Breast epithelium (tissue), 4 donors: ENCODE measurements around the gene RAB3GAP1. TPM values are rescaled to one million over a fixed set of nuclear protein-coding genes. Genes with fewer than 3 reads are reported as not detected.

Experiments used
- DNase-seq, 2 donors: peaks; one replicate each; pipeline ENCODE4 v3.0.0-alpha.2; 2019; ENCODE audit warnings: low spot score in 2 of 2
- H3K27ac ChIP-seq, 2 donors: fragments of 200-600 bp; sonication (generic) in 1 of 2; one replicate each; pipeline ENCODE4 v1.5.1; 2016 to 2019; ENCODE audit warnings: mild to moderate bottlenecking in 1 of 2
- H3K27me3 ChIP-seq, 2 donors: fragments of 200-600 bp; sonication (generic) in 1 of 2; one replicate each; pipeline versions ENCODE4 v1.5.1 to v1.6.0; 2017 to 2019; ENCODE audit warnings: control low read depth in 1 of 2, mild to moderate bottlenecking in 1 of 2
- H3K36me3 ChIP-seq: fragments of 200-600 bp; one replicate; pipeline ENCODE4 v1.5.1; 2019
- H3K4me1 ChIP-seq, 2 donors: fragments of 200-600 bp; sonication (generic); one replicate each; pipeline ENCODE4 v1.5.1; 2016 to 2019; ENCODE audit warnings: control low read depth in 1 of 2
- H3K4me3 ChIP-seq, 3 donors: fragments of 200-600 bp; sonication (generic); 1 replicate in 2 of 3; 2 replicates in 1 of 3; pipeline ENCODE4 v1.5.1; 2016 to 2019; ENCODE audit warnings: mild to moderate bottlenecking in 3 of 3, moderate library complexity in 2 of 3
- H3K9me3 ChIP-seq, 2 donors: fragments of 200-600 bp; sonication (generic) in 1 of 2; one replicate each; pipeline ENCODE4 v1.5.1; 2016 to 2019; ENCODE audit warnings: control low read depth in 1 of 2
- CTCF ChIP-seq, 3 donors: fragments of 450-650 bp; IDR thresholded peaks; one replicate each; pipeline ENCODE4 v1.5.1; 2016 to 2017; ENCODE audit warnings: antibody characterized with exemption in 3 of 3, mild to moderate bottlenecking in 3 of 3, moderate library complexity in 3 of 3
- POLR2A ChIP-seq: fragments of 450-650 bp; IDR thresholded peaks from one replicate; pipeline ENCODE4 v1.6.1; 2016; ENCODE audit warnings: antibody characterized with exemption, mild to moderate bottlenecking, moderate library complexity
- POLR2AphosphoS5 ChIP-seq, 3 donors: sonication (generic); formaldehyde crosslinking; IDR thresholded peaks; one replicate each; pipeline ENCODE4 v1.6.1; 2017; ENCODE audit warnings: antibody characterized with exemption in 3 of 3
- intact Hi-C: fragments of 100-400 bp; cut with DNase I; formaldehyde crosslinking; loops from one replicate; pipeline ENCODE4 v1.15.1; 2023; ENCODE audit warnings: low total_unique reads
- total RNA-seq, 3 donors: library from RNA; depleted of rRNA; stranded (reverse); fragments of >200 nt; gene quantifications; one replicate each; pipeline ENCODE4 v1.1.0, GENCODE V29; 2016

The RAB3GAP1 gene
- total RNA-seq, 3 donors from 2014 or later = 53.9 to 70.5 (median 54.1) TPM

GRCh38 chr2:135125940-135126339, 73.8 kb downstream of the RAB3GAP1 start:
- H3K36me3 ChIP-seq = no peaks in the 10 kb centered on the region

GRCh38 chr2:135130751-135131150, 78.7 kb downstream of the RAB3GAP1 start:
- Histone ChIP-seq H3K4me3 (no peak overlapping the region), H3K27ac (no peak overlapping the region), H3K4me1 (no peaks in the 10 kb centered on the region), H3K36me3 (peaks cover 3% of the 10 kb centered on the region), H3K27me3 (no peaks in the 10 kb centered on the region), H3K9me3 (no peaks in the 10 kb centered on the region)
- no peak for TF ChIP-seq CTCF (IDR thresholded peaks at IDR 0.05)
- no peak for TF ChIP-seq POLR2A
- TF ChIP-seq POLR2AphosphoS5 (IDR thresholded peaks at IDR 0.05) = no peak
- DNase-seq = no peak
- intact Hi-C loops = no loop called here

More at GRCh38 chr2:135125940-135126339, 73.8 kb downstream of the RAB3GAP1 start:
- no peaks in the 10 kb centered on the region for H3K4me1 ChIP-seq
- no peak for TF ChIP-seq CTCF (IDR thresholded peaks at IDR 0.05)
- TF ChIP-seq POLR2AphosphoS5 (IDR thresholded peaks at IDR 0.05) = no peak
- intact Hi-C loops = no loop called here
- no peak overlapping the region for H3K27ac ChIP-seq
- no peaks in the 10 kb centered on the region for H3K9me3 ChIP-seq
- H3K27me3 ChIP-seq = no peaks in the 10 kb centered on the region
- DNase-seq = no peak
- no peak overlapping the region for H3K4me3 ChIP-seq

DNA sequence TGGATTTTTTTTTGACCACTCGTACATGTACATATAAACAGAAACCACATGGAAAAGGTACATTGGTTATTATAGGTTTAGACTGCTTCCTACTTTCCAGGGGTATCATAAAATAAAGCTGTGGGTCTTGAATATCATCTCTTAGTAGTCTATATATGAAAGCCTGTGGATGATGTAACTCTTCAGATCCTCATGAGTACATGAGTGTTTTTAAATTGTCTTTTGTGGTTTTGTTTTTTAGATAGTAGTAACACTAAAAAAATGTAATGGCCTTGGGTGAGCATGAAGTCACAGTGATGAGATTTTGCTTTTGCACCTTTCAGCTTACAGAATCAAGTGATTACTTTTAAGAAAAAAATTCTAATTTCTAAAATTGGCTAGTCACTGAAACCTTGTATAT, 80.2 kb downstream of the RAB3GAP1 start:
- Histone ChIP-seq H3K36me3 (peaks cover 3% of the 10 kb centered on the region), H3K4me3 (no peak overlapping the region), H3K27ac (no peak overlapping the region), H3K27me3 (no peaks in the 10 kb centered on the region), H3K4me1 (no peaks in the 10 kb centered on the region), H3K9me3 (no peaks in the 10 kb centered on the region)
- intact Hi-C loops = no loop called here
- TF ChIP-seq POLR2A = no peak
- no peak for TF ChIP-seq CTCF (IDR thresholded peaks at IDR 0.05)
- TF ChIP-seq POLR2AphosphoS5 (IDR thresholded peaks at IDR 0.05) = no peak
- no peak for DNase-seq

- intact Hi-C loops = loop anchor here (5.0 kb wide), 1 partner anchor 718 kb away; no protein-coding TSS in a partner anchor
- no peak overlapping the region for H3K4me3 ChIP-seq
- TF ChIP-seq POLR2AphosphoS5 (IDR thresholded peaks at IDR 0.05) = no peak
- TF ChIP-seq POLR2A = no peak
- TF ChIP-seq CTCF (IDR thresholded peaks at IDR 0.05) = no peak
- no peaks in the 10 kb centered on the region for H3K36me3 ChIP-seq
- H3K27ac ChIP-seq = no peak overlapping the region
- H3K4me1 ChIP-seq = no peaks in the 10 kb centered on the region
- no peaks in the 10 kb centered on the region for H3K27me3 ChIP-seq
- no peak for DNase-seq
- peaks cover 0 to 6% of the 10 kb centered on the region in 2 donors for H3K9me3 ChIP-seq
Observed at GRCh38 chr2:135140606-135141005, 88.5 kb downstream of the RAB3GAP1 start.

GRCh38 chr2:135142323-135142722, 90.2 kb downstream of the RAB3GAP1 start:
- Histone ChIP-seq H3K4me3 (no peak overlapping the region), H3K27ac (no peak overlapping the region), H3K36me3 (no peaks in the 10 kb centered on the region), H3K4me1 (no peaks in the 10 kb centered on the region), H3K9me3 (peaks cover 0 to 6% of the 10 kb centered on the region in 2 donors), H3K27me3 (no peaks in the 10 kb centered on the region)
- intact Hi-C loops = loop anchor here (5.0 kb wide), 1 partner anchor 720 kb away; no protein-coding TSS in a partner anchor
- TF ChIP-seq CTCF (IDR thresholded peaks at IDR 0.05) (no peak), POLR2A (no peak), POLR2AphosphoS5 (IDR thresholded peaks at IDR 0.05) (no peak)
- DNase-seq = no peak
